Stomach (tissue), 4 donors: ENCODE data around the gene DOCK2.

Experiments used
- POLR2A ChIP-seq, 4 donors: fragments of 450-650 bp; IDR thresholded peaks; one replicate each; pipeline ENCODE4 v1.6.1; 2016; ENCODE audit warnings: antibody characterized with exemption in 4 of 4, control low read depth in 2 of 4, mild to moderate bottlenecking in 1 of 4, moderate library complexity in 1 of 4
- POLR2AphosphoS5 ChIP-seq, 3 donors: sonication (generic); formaldehyde crosslinking; IDR thresholded peaks; one replicate each; pipeline ENCODE4 v1.6.1; 2016; ENCODE audit warnings: antibody characterized with exemption in 3 of 3

DNA sequence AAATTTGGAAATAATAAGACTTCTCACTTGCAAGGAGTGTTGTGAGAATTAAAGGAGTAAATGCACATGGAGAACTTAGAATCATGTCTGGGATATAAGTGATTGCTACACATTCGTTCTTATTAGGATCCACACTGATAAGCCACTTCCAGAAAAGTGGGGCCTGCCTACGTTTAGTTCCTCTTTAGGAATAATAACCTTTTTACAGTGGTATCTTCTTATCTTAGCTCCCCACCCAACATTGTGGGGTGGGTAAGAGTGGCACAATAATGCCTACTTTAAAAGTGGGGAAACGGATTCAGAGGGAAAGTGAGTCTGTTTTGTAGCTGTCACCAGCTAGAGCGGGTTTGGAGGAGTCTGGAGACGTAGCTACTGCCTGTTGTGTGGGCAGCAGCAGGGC lies 16.0 kb downstream of the DOCK2 start:
- TF ChIP-seq POLR2AphosphoS5 (IDR thresholded peaks at IDR 0.05), result no peak
- TF ChIP-seq POLR2A (IDR thresholded peaks at IDR 0.05), result no peak
